Adrenal gland (tissue), 12 donors: ENCODE data around the gene POLR1H. TPM values are rescaled to one million over a fixed set of nuclear protein-coding genes. Genes with fewer than 3 reads are reported as not detected.

ENCODE experiments used
- DNase-seq, 7 donors: peaks; one replicate each; pipeline ENCODE4 v3.0.0-alpha.2; 2019 to 2020
- H3K27ac ChIP-seq, 5 donors: fragments of 200-600 bp; sonication (generic) in 4 of 5; 1 replicate in 3 of 5; 2 replicates in 2 of 5; pipeline versions ENCODE4 v1.5.1 to v1.8.0; 2016 to 2020; ENCODE audit warnings: mild to moderate bottlenecking in 1 of 5
- H3K27me3 ChIP-seq: fragments of 200-600 bp; 2 replicates; pipeline ENCODE4 v1.8.0; 2021
- H3K36me3 ChIP-seq, 2 donors: fragments of 200-600 bp; replicated peaks in 1 of 2; 1 replicate in 1 of 2; 2 replicates in 1 of 2; pipeline versions ENCODE4 v1.5.1 to v1.8.0; 2018 to 2022
- H3K4me1 ChIP-seq, 2 donors: fragments of 200-600 bp; replicated peaks in 1 of 2; 1 replicate in 1 of 2; 2 replicates in 1 of 2; pipeline versions ENCODE4 v1.5.1 to v1.8.0; 2018 to 2021
- H3K4me3 ChIP-seq, 4 donors: fragments of 200-600 bp; sonication (generic) in 3 of 4; one replicate each; pipeline ENCODE4 v1.5.1; 2016 to 2018
- H3K9me3 ChIP-seq, 3 donors: fragments of 200-600 bp; sonication (generic) in 1 of 3; replicated peaks in 1 of 3; 1 replicate in 2 of 3; 2 replicates in 1 of 3; pipeline versions ENCODE4 v1.5.1 to v1.8.0; 2016 to 2021
- POLR2A ChIP-seq, 2 donors: fragments of 450-650 bp; IDR thresholded peaks; one replicate each; pipeline ENCODE4 v1.6.1; 2017; ENCODE audit warnings: antibody characterized with exemption in 2 of 2, mild to moderate bottlenecking in 2 of 2, moderate library complexity in 1 of 2
- WGBS, 4 donors: extraction: QIAGEN DNeasy Blood & Tissue Kit in 2 of 4; methylation state at CpG; one replicate each; pipeline versions ENCODE4 v1.1.5 to v1.1.7; 2013 to 2017; 5-methylcytosine and 5-hydroxymethylcytosine counted together
- intact Hi-C, 2 donors: fragments of 100-400 bp; cut with DNase I; formaldehyde crosslinking; loops; one replicate each; pipeline versions ENCODE4 v1.14.1 to v1.15.0; 2022 to 2023
- polyA plus RNA-seq, 3 donors: library from polyadenylated mRNA; stranded (reverse); fragments of 200-250 nt in 2 of 3; fragments of 350-450 nt in 1 of 3; fragmentation: Illumina TruSeq in 1 of 3; extraction: RNeasy Lipid Tissue Mini Kit (QIAGEN cat#74804) in 1 of 3; gene quantifications; one replicate each; pipeline ENCODE4 v1.2.3, GENCODE V29; 2013 to 2014
- total RNA-seq, 9 donors: library from RNA; depleted of rRNA in 4 of 9; stranded (reverse); fragments of >200 nt in 4 of 9; fragments of 120-200 nt in 1 of 9; fragmentation: NEBNext Ultra II Directional in 1 of 9; extraction: Animal tissue kit (Norgen Biotek cat#: 25700) in 1 of 9; gene quantifications; one replicate each; pipeline versions ENCODE4 v1.1.0 to v1.2.4, GENCODE V29; 2013 to 2023
- TF ChIP-seq, protein P1 (sequence below), 6 experiments: fragments of 450-650 bp in 4 of 6; fragments of 200-600 bp in 2 of 6; sonication (generic) in 1 of 6; IDR thresholded peaks; 1 replicate in 5 of 6; 2 replicates in 1 of 6; pipeline versions ENCODE4 v1.5.1 to v1.8.0; 2016 to 2021; ENCODE audit warnings: antibody characterized with exemption in 6 of 6, mild to moderate bottlenecking in 2 of 6, moderate library complexity in 1 of 6
- donor health status: healthy with polysubstance abuse.
- donor health status: Bipolar disorder and iron deficiency.
- donor health status: DM: yes; HTN: yes; CAD: no.
- donor health status: DM: no; HTN: no; CAD: no.
- donor health status: DM: no; HTN: no; CAD: no.
- donor health status: DM: yes; HTN: yes; CAD: no.

POLR1H gene
- total and polyA plus RNA-seq, 12 donors: 6.8 to 75.1 (median 32.4) TPM

DNA sequence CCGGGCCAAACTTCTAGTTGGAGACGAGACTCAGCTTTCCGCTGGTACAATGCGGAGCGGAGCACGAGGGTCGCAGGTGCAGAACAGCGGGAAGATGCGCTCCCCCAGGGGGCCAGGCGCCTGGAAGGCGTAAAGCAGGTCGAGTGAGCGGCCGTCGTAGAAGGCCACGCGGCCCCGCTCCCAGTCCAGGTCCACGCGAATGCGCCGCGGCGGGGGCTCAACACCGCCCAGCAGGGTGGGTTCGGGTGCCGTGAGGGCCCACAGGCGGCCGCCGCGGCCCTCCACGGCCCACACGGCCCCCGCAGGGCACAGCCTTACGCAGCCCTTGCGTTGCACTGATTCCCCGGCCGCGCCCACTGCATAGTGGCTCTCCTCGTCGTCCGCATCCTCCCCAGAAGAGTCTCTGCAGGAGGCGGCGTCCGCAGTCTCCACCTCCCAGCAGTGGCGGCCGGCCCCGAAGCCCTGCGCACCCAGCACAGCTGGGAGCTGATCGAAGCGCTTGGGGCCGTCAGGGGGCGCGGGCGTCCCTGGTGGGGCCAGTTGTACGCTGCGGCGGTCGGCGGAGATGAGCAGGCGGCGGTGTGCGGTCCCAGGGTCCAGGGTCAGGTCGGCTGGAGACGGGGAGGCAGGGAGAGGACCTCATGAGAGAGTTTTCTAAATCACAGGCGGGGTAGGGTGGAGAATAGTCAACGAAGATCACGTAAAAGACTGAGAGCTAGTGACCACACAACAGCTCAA lies 10.2 kb downstream of the POLR1H start:
- no peak for TF ChIP-seq POLR2A (IDR thresholded peaks at IDR 0.05)
- TF ChIP-seq, protein P1, sequence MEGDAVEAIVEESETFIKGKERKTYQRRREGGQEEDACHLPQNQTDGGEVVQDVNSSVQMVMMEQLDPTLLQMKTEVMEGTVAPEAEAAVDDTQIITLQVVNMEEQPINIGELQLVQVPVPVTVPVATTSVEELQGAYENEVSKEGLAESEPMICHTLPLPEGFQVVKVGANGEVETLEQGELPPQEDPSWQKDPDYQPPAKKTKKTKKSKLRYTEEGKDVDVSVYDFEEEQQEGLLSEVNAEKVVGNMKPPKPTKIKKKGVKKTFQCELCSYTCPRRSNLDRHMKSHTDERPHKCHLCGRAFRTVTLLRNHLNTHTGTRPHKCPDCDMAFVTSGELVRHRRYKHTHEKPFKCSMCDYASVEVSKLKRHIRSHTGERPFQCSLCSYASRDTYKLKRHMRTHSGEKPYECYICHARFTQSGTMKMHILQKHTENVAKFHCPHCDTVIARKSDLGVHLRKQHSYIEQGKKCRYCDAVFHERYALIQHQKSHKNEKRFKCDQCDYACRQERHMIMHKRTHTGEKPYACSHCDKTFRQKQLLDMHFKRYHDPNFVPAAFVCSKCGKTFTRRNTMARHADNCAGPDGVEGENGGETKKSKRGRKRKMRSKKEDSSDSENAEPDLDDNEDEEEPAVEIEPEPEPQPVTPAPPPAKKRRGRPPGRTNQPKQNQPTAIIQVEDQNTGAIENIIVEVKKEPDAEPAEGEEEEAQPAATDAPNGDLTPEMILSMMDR (IDR thresholded peaks at IDR 0.05): no peak
- Histone ChIP-seq H3K9me3 (no peaks in the 10 kb centered on the region), H3K4me1 (peaks cover 27 to 43% of the 10 kb centered on the region in 2 donors), H3K4me3 (no peak overlapping the region), H3K27me3 (peaks cover 10% of the 10 kb centered on the region), H3K36me3 (peaks cover 0 to 15% of the 10 kb centered on the region in 2 donors), H3K27ac (no peak overlapping the region)
- intact Hi-C loops: no loop called here
- DNase-seq: peak in 3 of 7 donors; percentile 34 to 45 (median 35)
- WGBS, 4 donors: 24 to 51% (median 32%) methylated on average over 18 to 68 of the region's 68 CpGs

DNA sequence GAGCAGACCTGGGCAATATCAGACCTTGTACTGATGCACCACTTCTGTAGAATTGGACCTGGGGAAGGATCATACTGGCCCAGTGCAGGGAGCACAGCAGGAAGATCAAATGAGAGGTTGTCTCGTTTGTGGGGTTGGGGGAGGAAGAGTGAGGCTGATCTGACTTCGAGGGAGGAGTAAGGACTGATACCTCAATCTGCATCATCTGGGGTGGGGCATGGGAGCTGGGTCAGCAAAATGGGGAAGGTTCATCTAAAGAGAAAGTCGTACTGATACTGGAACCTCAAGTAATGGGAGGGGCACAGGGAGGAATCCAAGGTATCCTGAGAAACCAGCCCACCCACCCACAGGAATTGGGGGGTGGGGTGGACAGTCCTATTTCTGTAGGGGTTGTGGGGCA lies 10.8 kb downstream of the POLR1H start:
- DNase-seq: no peak
- Histone ChIP-seq H3K27me3 (peaks cover 10% of the 10 kb centered on the region), H3K27ac (no peak overlapping the region), H3K9me3 (no peaks in the 10 kb centered on the region), H3K4me1 (peaks cover 31 to 41% of the 10 kb centered on the region in 2 donors), H3K36me3 (peaks cover 0 to 15% of the 10 kb centered on the region in 2 donors), H3K4me3 (no peak overlapping the region)
- intact Hi-C loops: no loop called here
- WGBS, 4 donors: 56 to 64% (median 59%) methylated on average over 3 of the region's 3 CpGs
- no peak for TF ChIP-seq POLR2A (IDR thresholded peaks at IDR 0.05)
- TF ChIP-seq, protein P1 (IDR thresholded peaks at IDR 0.05): no peak

DNA sequence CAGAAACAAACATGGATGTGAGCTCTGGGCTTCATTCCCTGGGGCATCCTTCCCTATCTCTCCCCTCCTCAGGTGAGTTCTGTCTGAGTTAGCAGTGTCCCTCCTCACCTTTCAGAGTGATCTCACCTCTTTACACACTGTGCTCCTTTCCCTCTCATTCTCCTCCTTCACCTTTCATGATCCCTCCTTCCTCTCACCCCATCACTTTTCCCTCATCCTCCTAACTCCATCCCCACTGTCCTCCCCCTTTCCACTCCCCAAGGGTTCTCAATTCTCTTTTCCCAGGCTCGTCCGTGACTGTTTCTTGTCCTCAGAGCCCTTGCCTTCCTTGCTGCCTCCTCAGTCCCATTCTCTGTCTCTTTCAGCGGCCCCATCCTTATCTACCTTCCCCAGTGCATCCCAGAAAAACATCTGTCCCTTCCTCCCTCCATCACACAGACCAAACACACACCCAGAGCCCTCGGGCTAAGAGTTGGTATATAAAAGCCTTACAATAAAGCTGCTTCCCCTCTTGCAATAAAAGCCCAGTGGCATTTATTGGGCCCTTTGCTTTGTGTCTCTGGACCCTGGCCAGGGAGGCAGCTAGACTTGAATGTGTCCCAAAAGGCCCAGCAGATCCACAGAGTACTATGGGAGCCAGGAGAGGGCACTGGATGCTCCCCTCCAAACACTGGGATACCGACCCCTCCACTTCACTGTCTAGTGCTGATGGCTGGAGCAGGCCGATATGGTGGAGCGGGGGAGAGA lies 12.6 kb downstream of the POLR1H start:
- Histone ChIP-seq H3K36me3 (peaks cover 0 to 10% of the 10 kb centered on the region in 2 donors), H3K9me3 (no peaks in the 10 kb centered on the region), H3K4me1 (peaks cover 25 to 31% of the 10 kb centered on the region in 2 donors), H3K27me3 (peaks cover 10% of the 10 kb centered on the region), H3K27ac (no peak overlapping the region), H3K4me3 (no peak overlapping the region)
- no peak for DNase-seq
- 57 to 67% (median 63%) methylated on average over 7 of the region's 7 CpGs for WGBS, 4 donors
- no peak for TF ChIP-seq POLR2A (IDR thresholded peaks at IDR 0.05)
- intact Hi-C loops: no loop called here

DNA sequence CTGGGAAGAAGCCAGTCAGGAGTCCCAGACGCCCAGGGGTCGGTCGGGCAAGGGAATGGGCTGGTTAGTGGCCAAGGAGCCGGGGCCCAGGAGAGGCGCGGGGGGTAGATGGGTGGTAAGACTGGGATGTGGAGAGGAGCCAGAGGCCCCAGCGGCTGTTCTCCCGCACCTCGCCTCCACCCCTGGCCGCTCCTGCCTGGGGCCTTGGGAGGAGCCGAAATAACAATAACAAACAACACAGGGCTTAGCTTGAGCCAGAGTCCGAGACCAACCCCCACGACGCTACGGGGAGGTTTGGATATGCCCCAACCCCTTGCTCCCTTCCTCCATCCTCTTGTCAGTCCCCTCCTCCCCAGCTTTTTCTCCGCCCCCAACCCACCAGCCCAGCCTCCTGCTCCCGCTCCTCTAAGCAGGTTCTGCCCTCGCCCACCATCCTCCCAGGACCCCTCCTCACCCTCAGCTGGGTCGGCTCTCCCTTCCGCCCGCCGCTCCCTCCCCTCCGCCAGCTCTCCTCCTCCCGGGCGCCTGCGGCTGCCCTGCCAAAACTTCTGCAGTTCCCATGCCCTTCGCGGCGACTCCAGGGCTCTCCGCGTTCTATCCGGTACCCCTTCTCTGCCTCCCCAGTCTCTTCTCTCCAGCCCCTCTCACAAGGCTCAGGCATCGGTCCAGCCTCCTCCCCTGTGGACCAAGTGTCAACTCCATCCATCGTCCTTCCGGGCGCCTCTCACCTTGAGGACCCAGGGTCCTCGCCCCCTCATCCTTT lies 13.4 kb downstream of the POLR1H start:
- H3K4me3 ChIP-seq: peak overlapping the region in 1 of 4 donors; percentile 36
- 10 to 15% (median 12%) methylated on average over 35 to 37 of the region's 37 CpGs for WGBS, 4 donors
- peaks cover 10% of the 10 kb centered on the region for H3K27me3 ChIP-seq
- no peak for TF ChIP-seq POLR2A (IDR thresholded peaks at IDR 0.05)
- TF ChIP-seq, protein P1 (IDR thresholded peaks at IDR 0.05): no peak
- no peaks in the 10 kb centered on the region for H3K9me3 ChIP-seq
- DNase-seq: no peak
- intact Hi-C loops: no loop called here
- no peak overlapping the region for H3K27ac ChIP-seq
- peaks cover 0 to 5% of the 10 kb centered on the region in 2 donors for H3K36me3 ChIP-seq
- peaks cover 25 to 31% of the 10 kb centered on the region in 2 donors for H3K4me1 ChIP-seq
